ENCODE measurements around the gene INPP1.
"Not testable (repeated sequence)": the region's sequence is repeated elsewhere in the genome, so short reads cannot be mapped to it uniquely, and the experiment has no call there.

The INPP1 gene

GRCh38 chr2:190355968-190356644 lies 12.7 kb downstream of the INPP1 start:
- no peak for DNase-seq
- Histone ChIP-seq H2BK15ac (ENCODE audit: low read depth, poor library complexity, severe bottlenecking) (no peak overlapping the region), H3K4me2 (ENCODE audit: low read length, poor library complexity, severe bottlenecking) (no peak overlapping the region), H3K36me3 (ENCODE audit: control insufficient read depth in 1 of 2, insufficient read depth in 2 of 2, low read depth in 1 of 2, low read length in 2 of 2) (peaks cover 0 to 18% of the 10 kb centered on the region in 2 experiments), H3K4me1 (ENCODE audit: control insufficient read depth, insufficient read depth, low read depth, low read length) (peaks cover 7% of the 10 kb centered on the region), H2BK12ac (ENCODE audit: low read length in 2 of 2) (peak overlapping the region in 1 of 2 experiments; percentile 63), H2BK5ac (ENCODE audit: low read depth, low read length, poor library complexity, severe bottlenecking) (no peak overlapping the region), H2BK120ac (ENCODE audit: low read depth, low read length) (no peak overlapping the region), H4K8ac (ENCODE audit: low read length) (no peak overlapping the region), H3K18ac (ENCODE audit: low read depth in 1 of 2, low read length in 2 of 2) (no peak overlapping the region), H3K27ac (ENCODE audit: low read length, poor library complexity, severe bottlenecking) (no peak overlapping the region), H3K9me3 (ENCODE audit: control insufficient read depth, low read length) (no peaks in the 10 kb centered on the region), H3K14ac (ENCODE audit: low read length in 2 of 2) (no peak overlapping the region), H2AK5ac (ENCODE audit: low read length, severe bottlenecking) (no peak overlapping the region), H3K4ac (ENCODE audit: low read depth in 1 of 2, low read length in 2 of 2) (no peak overlapping the region), H3K9ac (ENCODE audit: low read length) (no peak overlapping the region), H3K79me1 (replicated peaks; ENCODE audit: low read length, poor library complexity, severe bottlenecking) (peaks cover 23% of the 10 kb centered on the region), H2AFZ (ENCODE audit: low read depth, low read length) (no peak overlapping the region), H3K27me3 (ENCODE audit: control insufficient read depth in 1 of 2, insufficient read depth in 1 of 2, low read length in 2 of 2) (no peaks in the 10 kb centered on the region), H3K4me3 (ENCODE audit: insufficient read depth in 1 of 2, low read depth in 1 of 2, low read length in 2 of 2) (no peak overlapping the region), H3K23ac (ENCODE audit: low read length in 2 of 2) (no peak overlapping the region), H4K91ac (ENCODE audit: low read length) (no peak overlapping the region)
- WGBS: 76% methylated on average over 6 of the region's 6 CpGs

- WGBS: no CpG with 5 or more reads among the region's 2 CpGs
- H3K4me2 ChIP-seq (ENCODE audit: low read length, poor library complexity, severe bottlenecking): no peak overlapping the region
- H3K79me1 ChIP-seq (replicated peaks; ENCODE audit: low read length, poor library complexity, severe bottlenecking): peaks cover 16% of the 10 kb centered on the region
- H2BK5ac ChIP-seq (ENCODE audit: low read depth, low read length, poor library complexity, severe bottlenecking): no peak overlapping the region
- H2BK15ac ChIP-seq (ENCODE audit: low read depth, poor library complexity, severe bottlenecking): no peak overlapping the region
- no peak overlapping the region for H3K9ac ChIP-seq (ENCODE audit: low read length)
- H2AK5ac ChIP-seq (ENCODE audit: low read length, severe bottlenecking): no peak overlapping the region
- H3K4me3 ChIP-seq (ENCODE audit: insufficient read depth in 1 of 2, low read depth in 1 of 2, low read length in 2 of 2): no peak overlapping the region
- H2BK120ac ChIP-seq (ENCODE audit: low read depth, low read length): no peak overlapping the region
- H3K9me3 ChIP-seq (ENCODE audit: control insufficient read depth, low read length): no peaks in the 10 kb centered on the region
- H3K14ac ChIP-seq (ENCODE audit: low read length in 2 of 2): no peak overlapping the region
- H2BK12ac ChIP-seq (ENCODE audit: low read length in 2 of 2): no peak overlapping the region
- no peak overlapping the region for H3K27ac ChIP-seq (ENCODE audit: low read length, poor library complexity, severe bottlenecking)
- H3K18ac ChIP-seq (ENCODE audit: low read depth in 1 of 2, low read length in 2 of 2): no peak overlapping the region
- no peak overlapping the region for H4K91ac ChIP-seq (ENCODE audit: low read length)
- DNase-seq: peak; percentile 60
- H2AFZ ChIP-seq (ENCODE audit: low read depth, low read length): no peak overlapping the region
- no peak overlapping the region for H3K23ac ChIP-seq (ENCODE audit: low read length in 2 of 2)
- peaks cover 7% of the 10 kb centered on the region for H3K4me1 ChIP-seq (ENCODE audit: control insufficient read depth, insufficient read depth, low read depth, low read length)
- no peak overlapping the region for H3K4ac ChIP-seq (ENCODE audit: low read depth in 1 of 2, low read length in 2 of 2)
- H3K27me3 ChIP-seq (ENCODE audit: control insufficient read depth in 1 of 2, insufficient read depth in 1 of 2, low read length in 2 of 2): no peaks in the 10 kb centered on the region
- peaks cover 0 to 10% of the 10 kb centered on the region in 2 experiments for H3K36me3 ChIP-seq (ENCODE audit: control insufficient read depth in 1 of 2, insufficient read depth in 2 of 2, low read depth in 1 of 2, low read length in 2 of 2)
- H4K8ac ChIP-seq (ENCODE audit: low read length): no peak overlapping the region
These were observed 14.2 kb downstream of the INPP1 start for GRCh38 chr2:190357600-190357999.

- H3K27me3 ChIP-seq (ENCODE audit: control insufficient read depth in 1 of 2, insufficient read depth in 1 of 2, low read length in 2 of 2); H3K9me3 ChIP-seq (ENCODE audit: control insufficient read depth, low read length); H3K4me3 ChIP-seq (ENCODE audit: insufficient read depth in 1 of 2, low read depth in 1 of 2, low read length in 2 of 2); H3K4me2 ChIP-seq (ENCODE audit: low read length, poor library complexity, severe bottlenecking); H2BK15ac ChIP-seq (ENCODE audit: low read depth, poor library complexity, severe bottlenecking); H3K14ac ChIP-seq (ENCODE audit: low read length in 2 of 2); H2BK5ac ChIP-seq (ENCODE audit: low read depth, low read length, poor library complexity, severe bottlenecking); H2BK12ac ChIP-seq (ENCODE audit: low read length in 2 of 2); H3K4me1 ChIP-seq (ENCODE audit: control insufficient read depth, insufficient read depth, low read depth, low read length); H3K27ac ChIP-seq (ENCODE audit: low read length, poor library complexity, severe bottlenecking); H2AFZ ChIP-seq (ENCODE audit: low read depth, low read length); H3K23ac ChIP-seq (ENCODE audit: low read length in 2 of 2); DNase-seq; H2BK120ac ChIP-seq (ENCODE audit: low read depth, low read length); H3K18ac ChIP-seq (ENCODE audit: low read depth in 1 of 2, low read length in 2 of 2); H3K4ac ChIP-seq (ENCODE audit: low read depth in 1 of 2, low read length in 2 of 2); H2AK5ac ChIP-seq (ENCODE audit: low read length, severe bottlenecking): not testable (repeated sequence)
- 95% methylated on average over 8 of the region's 8 CpGs for WGBS
- Histone ChIP-seq H3K79me1 (replicated peaks; ENCODE audit: low read length, poor library complexity, severe bottlenecking) (peaks cover 11% of the 10 kb centered on the region), H3K9ac (ENCODE audit: low read length) (peak overlapping the region; percentile 80), H4K8ac (ENCODE audit: low read length) (peak overlapping the region; percentile 36), H3K36me3 (ENCODE audit: control insufficient read depth in 1 of 2, insufficient read depth in 2 of 2, low read depth in 1 of 2, low read length in 2 of 2) (peaks cover 0 to 18% of the 10 kb centered on the region in 2 experiments), H4K91ac (ENCODE audit: low read length) (peak overlapping the region; percentile 55)
These were observed 15.5 kb downstream of the INPP1 start for GRCh38 chr2:190358655-190359448.

GRCh38 chr2:190360561-190360960 lies 17.2 kb downstream of the INPP1 start:
- Histone ChIP-seq H2BK15ac (ENCODE audit: low read depth, poor library complexity, severe bottlenecking) (no peak overlapping the region), H3K27me3 (ENCODE audit: control insufficient read depth in 1 of 2, insufficient read depth in 1 of 2, low read length in 2 of 2) (no peaks in the 10 kb centered on the region), H3K4me1 (ENCODE audit: control insufficient read depth, insufficient read depth, low read depth, low read length) (peaks cover 6% of the 10 kb centered on the region), H2AK5ac (ENCODE audit: low read length, severe bottlenecking) (no peak overlapping the region), H2BK12ac (ENCODE audit: low read length in 2 of 2) (no peak overlapping the region), H3K9ac (ENCODE audit: low read length) (peak overlapping the region; percentile 80), H3K27ac (ENCODE audit: low read length, poor library complexity, severe bottlenecking) (no peak overlapping the region), H2BK120ac (ENCODE audit: low read depth, low read length) (no peak overlapping the region), H2AFZ (ENCODE audit: low read depth, low read length) (no peak overlapping the region), H3K9me3 (ENCODE audit: control insufficient read depth, low read length) (no peaks in the 10 kb centered on the region), H3K4ac (ENCODE audit: low read depth in 1 of 2, low read length in 2 of 2) (no peak overlapping the region), H4K91ac (ENCODE audit: low read length) (no peak overlapping the region), H3K14ac (ENCODE audit: low read length in 2 of 2) (no peak overlapping the region), H4K8ac (ENCODE audit: low read length) (no peak overlapping the region), H3K36me3 (ENCODE audit: control insufficient read depth in 1 of 2, insufficient read depth in 2 of 2, low read depth in 1 of 2, low read length in 2 of 2) (peaks cover 2 to 30% of the 10 kb centered on the region in 2 experiments), H2BK5ac (ENCODE audit: low read depth, low read length, poor library complexity, severe bottlenecking) (no peak overlapping the region), H3K4me2 (ENCODE audit: low read length, poor library complexity, severe bottlenecking) (no peak overlapping the region), H3K79me1 (replicated peaks; ENCODE audit: low read length, poor library complexity, severe bottlenecking) (peaks cover 8% of the 10 kb centered on the region), H3K23ac (ENCODE audit: low read length in 2 of 2) (no peak overlapping the region), H3K4me3 (ENCODE audit: insufficient read depth in 1 of 2, low read depth in 1 of 2, low read length in 2 of 2) (peak overlapping the region in 1 of 2 experiments; percentile 71), H3K18ac (ENCODE audit: low read depth in 1 of 2, low read length in 2 of 2) (no peak overlapping the region)
- DNase-seq: no peak
